Mucosa of rectum (tissue), 2 donors: ENCODE data around the gene DNAJC10.
"Not testable (repeated sequence)": the region's sequence is repeated elsewhere in the genome, so short reads cannot be mapped to it uniquely, and the experiment has no call there.

Experiments used
- H3K27ac ChIP-seq, 2 donors: one replicate each; pipeline ENCODE4 v1.7.0; 2013; ENCODE audit warnings: inconsistent platforms in 2 of 2, low read depth in 2 of 2, low read length in 2 of 2
- H3K27me3 ChIP-seq, 2 donors: one replicate each; pipeline ENCODE4 v1.7.0; 2013; ENCODE audit warnings: low read length in 2 of 2; ENCODE audit not compliant: control insufficient read depth in 2 of 2, insufficient read depth in 2 of 2
- H3K36me3 ChIP-seq, 2 donors: one replicate each; pipeline ENCODE4 v1.7.0; 2013; ENCODE audit warnings: low read length in 2 of 2; ENCODE audit not compliant: control insufficient read depth in 2 of 2, insufficient read depth in 2 of 2
- H3K4me1 ChIP-seq, 2 donors: one replicate each; pipeline ENCODE4 v1.7.0; 2013; ENCODE audit warnings: low read length in 2 of 2, mild to moderate bottlenecking in 1 of 2; ENCODE audit not compliant: control insufficient read depth in 2 of 2, insufficient read depth in 2 of 2
- H3K4me3 ChIP-seq, 2 donors: one replicate each; pipeline ENCODE4 v1.7.0; 2013; ENCODE audit warnings: low read length in 2 of 2
- H3K9ac ChIP-seq, 2 donors: one replicate each; pipeline ENCODE4 v1.7.0; 2013; ENCODE audit warnings: low read length in 2 of 2, low read depth in 1 of 2, mild to moderate bottlenecking in 1 of 2
- H3K9me3 ChIP-seq, 2 donors: one replicate each; pipeline ENCODE4 v1.7.0; 2013; ENCODE audit warnings: low read length in 2 of 2; ENCODE audit not compliant: control insufficient read depth in 2 of 2
- donor health status: healthy.
- donor health status: Normal muscosa, but diverticular disease.

DNAJC10 gene

DNA sequence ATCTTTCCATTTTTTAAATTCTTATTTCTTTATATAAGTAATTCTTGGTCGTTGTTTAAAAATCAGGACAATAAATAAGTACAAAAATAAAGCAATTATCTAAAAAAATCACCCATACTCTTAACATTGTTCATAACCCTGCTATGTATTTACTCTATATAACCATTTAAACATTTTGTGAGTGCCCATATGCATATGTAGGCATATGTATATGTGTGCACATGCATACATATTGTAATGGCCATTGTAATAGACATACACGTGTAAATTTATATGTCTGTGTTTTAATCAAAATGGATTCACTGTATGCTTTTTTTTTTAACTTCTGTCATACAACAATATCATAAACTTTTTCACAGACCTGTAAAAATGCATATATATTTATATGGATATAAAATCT is 25.6 kb downstream of the DNAJC10 start:
- no peak overlapping the region for H3K9ac ChIP-seq
- H3K27me3 ChIP-seq, result no peaks in the 10 kb centered on the region
- peaks cover 28 to 38% of the 10 kb centered on the region in 2 donors for H3K36me3 ChIP-seq
- no peaks in the 10 kb centered on the region for H3K4me1 ChIP-seq
- H3K27ac ChIP-seq, result no peak overlapping the region
- no peak overlapping the region for H3K4me3 ChIP-seq
- no peaks in the 10 kb centered on the region for H3K9me3 ChIP-seq

DNA sequence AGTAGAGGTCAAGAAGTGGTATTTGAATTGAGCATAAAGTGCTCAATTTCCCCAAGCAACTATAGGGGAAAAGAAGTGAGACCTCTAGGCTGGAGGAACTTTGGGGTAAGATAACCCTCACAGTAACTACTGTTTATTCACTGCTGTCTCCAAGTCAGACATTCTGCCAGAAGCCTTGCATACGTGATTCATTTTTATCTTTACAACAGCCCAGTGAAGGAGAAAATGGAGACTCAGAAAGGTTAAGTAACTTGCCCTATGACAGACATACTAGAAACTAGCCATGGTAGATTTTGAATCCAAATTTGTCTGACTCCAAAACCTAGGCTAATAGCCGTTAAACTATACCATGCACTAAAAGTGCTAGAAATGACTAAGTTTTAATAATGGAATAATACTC is 28.4 kb downstream of the DNAJC10 start:
- no peak overlapping the region for H3K4me3 ChIP-seq
- H3K9ac ChIP-seq, result no peak overlapping the region
- no peaks in the 10 kb centered on the region for H3K9me3 ChIP-seq
- H3K36me3 ChIP-seq, result peaks cover 21 to 30% of the 10 kb centered on the region in 2 donors
- no peak overlapping the region for H3K27ac ChIP-seq
- H3K4me1 ChIP-seq, result no peaks in the 10 kb centered on the region
- H3K27me3 ChIP-seq, result no peaks in the 10 kb centered on the region

DNA sequence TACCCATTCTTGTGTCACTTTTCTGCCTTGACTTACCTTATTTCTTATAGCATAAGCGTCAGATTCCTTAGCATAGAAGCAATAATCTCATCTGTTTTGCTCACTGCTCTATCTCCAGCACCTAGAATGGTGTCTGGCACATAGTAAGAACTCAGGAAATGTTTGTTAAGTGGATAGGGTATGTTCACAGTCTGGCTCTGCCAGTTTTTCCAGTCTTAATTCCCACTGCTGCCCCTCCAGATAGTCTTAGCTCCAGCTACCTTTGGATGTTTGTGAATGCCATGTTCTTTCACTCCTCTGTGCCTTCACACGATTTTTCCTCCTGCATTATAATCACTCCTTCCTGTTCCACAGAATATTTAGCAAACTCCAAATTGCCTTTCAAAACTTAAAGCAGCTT is 29.0 kb downstream of the DNAJC10 start:
- Histone ChIP-seq H3K4me3 (no peak overlapping the region), H3K36me3 (peaks cover 25 to 32% of the 10 kb centered on the region in 2 donors), H3K9ac (no peak overlapping the region)

DNA sequence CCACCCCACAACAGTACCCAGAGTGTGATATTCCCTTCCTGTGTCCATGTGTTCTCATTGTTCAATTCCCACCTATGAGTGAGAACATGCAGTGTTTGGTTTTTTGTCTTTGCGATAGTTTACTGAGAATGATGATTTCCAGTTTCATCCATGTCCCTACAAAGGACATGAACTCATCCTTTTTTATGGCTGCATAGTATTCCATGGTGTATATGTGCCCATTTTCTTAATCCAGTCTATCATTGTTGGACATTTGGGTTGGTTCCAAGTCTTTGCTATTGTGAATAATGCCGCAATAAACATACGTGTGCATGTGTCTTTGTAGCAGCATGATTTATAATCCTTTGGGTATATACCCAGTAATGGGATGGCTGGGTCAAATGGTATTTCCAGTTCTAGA is 29.8 kb downstream of the DNAJC10 start:
- not testable (repeated sequence) for H3K9me3 ChIP-seq, H3K27ac ChIP-seq, H3K4me3 ChIP-seq, H3K9ac ChIP-seq, H3K4me1 ChIP-seq, H3K27me3 ChIP-seq
- H3K36me3 ChIP-seq, result peaks cover 31 to 34% of the 10 kb centered on the region in 2 donors

More for the DNA sequence above, 29.0 kb downstream of the DNAJC10 start:
- H3K27me3 ChIP-seq, result no peaks in the 10 kb centered on the region
- no peaks in the 10 kb centered on the region for H3K4me1 ChIP-seq
- no peaks in the 10 kb centered on the region for H3K9me3 ChIP-seq
- H3K27ac ChIP-seq, result no peak overlapping the region

DNA sequence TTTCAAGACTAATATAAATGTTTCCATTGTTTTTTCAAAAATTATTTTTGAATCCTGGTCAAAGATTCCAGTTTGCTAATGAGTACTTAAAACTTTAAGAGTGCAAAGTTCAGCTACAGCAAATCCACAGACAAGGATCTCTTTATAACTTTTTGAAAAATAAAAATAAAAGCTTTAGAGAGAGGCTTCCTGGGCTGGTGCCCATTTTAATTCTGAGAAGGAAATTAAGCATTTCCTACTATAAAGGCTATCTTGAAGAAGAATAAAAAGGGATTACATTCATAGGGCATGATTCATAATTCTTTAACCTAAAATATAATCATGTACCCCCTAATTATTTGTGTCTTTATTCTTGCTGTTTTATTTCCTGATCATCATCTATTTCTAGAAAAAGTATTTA is 38.2 kb downstream of the DNAJC10 start:
- H3K27ac ChIP-seq, result no peak overlapping the region
- no peak overlapping the region for H3K4me3 ChIP-seq
- H3K4me1 ChIP-seq, result no peaks in the 10 kb centered on the region
- no peaks in the 10 kb centered on the region for H3K9me3 ChIP-seq
- H3K9ac ChIP-seq, result no peak overlapping the region
- H3K27me3 ChIP-seq, result no peaks in the 10 kb centered on the region
- H3K36me3 ChIP-seq, result peaks cover 29 to 46% of the 10 kb centered on the region in 2 donors

DNA sequence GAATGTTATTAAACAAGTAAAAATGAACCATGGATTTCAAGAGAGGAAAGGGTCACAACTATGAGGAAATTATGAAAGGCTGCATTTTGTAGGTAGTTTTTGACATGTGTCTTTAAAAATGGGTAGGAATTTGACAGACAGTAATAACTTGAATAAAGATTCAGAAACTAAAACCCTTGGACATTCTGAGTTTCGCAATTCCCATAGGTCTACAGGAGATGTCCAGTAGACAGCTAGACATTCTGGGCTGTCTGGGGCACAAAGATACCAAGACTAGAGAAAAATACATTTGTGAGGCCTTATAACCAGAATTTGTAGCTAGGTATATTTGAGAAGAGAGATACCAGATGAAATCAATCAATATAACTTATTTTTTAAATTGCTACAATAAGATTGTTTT is 42.3 kb downstream of the DNAJC10 start:
- no peak overlapping the region for H3K27ac ChIP-seq
- H3K27me3 ChIP-seq, result no peaks in the 10 kb centered on the region
- H3K4me3 ChIP-seq, result no peak overlapping the region
- no peaks in the 10 kb centered on the region for H3K4me1 ChIP-seq
- H3K9me3 ChIP-seq, result no peaks in the 10 kb centered on the region
- no peak overlapping the region for H3K9ac ChIP-seq
- peaks cover 44 to 56% of the 10 kb centered on the region in 2 donors for H3K36me3 ChIP-seq

DNA sequence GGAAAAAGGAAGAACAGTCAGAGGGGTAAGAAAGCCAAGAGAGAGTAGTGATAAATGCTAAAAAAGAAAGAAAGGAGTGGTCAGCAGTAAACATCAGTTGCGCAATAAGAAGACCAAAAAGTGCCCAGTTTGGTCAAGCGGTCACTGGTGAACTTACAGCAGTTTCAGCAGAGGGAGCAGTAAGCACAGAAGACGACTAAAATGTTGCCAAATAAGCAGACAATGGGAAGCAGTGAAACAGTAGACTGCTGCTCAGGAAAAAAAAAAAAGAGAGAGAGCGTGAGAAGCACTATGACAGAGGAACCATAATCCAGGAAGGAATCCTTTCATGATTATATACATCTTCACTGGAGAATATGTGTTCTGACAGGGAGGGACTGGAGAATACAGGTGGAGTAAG is 45.8 kb downstream of the DNAJC10 start:
- Histone ChIP-seq H3K9ac (no peak overlapping the region), H3K4me3 (no peak overlapping the region), H3K36me3 (peaks cover 42 to 45% of the 10 kb centered on the region in 2 donors), H3K27me3 (no peaks in the 10 kb centered on the region), H3K4me1 (no peaks in the 10 kb centered on the region), H3K9me3 (no peaks in the 10 kb centered on the region), H3K27ac (no peak overlapping the region)

DNA sequence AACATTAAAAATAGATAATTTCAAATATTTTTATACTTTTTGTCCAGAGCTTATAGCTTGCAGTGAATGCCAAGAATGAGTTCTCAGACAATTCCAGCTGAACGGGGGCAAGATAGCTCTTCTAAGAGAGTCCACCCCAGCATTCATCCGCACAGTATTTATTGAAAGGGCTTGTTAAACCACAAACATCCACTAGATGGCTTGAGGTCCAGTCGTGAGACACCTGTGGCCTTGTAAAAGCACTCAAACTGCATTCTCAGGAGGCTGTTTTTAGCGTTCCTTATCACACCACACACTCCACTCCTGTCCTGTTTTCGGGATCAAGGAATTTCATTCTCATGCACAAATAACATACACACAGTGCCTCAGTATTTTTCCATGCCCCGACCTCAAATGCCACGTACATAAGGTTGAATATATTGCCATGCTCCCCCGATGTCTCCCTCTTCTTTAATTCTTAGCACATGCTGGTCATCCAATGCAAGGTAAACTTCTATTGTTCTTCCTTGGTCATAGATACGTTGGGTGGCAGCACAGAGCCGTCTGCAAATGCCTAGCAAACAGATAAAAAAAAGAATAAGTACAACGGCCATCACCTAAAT is 47.4 kb downstream of the DNAJC10 start:
- Histone ChIP-seq H3K9ac (no peak overlapping the region), H3K4me1 (no peaks in the 10 kb centered on the region), H3K27ac (no peak overlapping the region), H3K4me3 (no peak overlapping the region), H3K9me3 (no peaks in the 10 kb centered on the region), H3K27me3 (no peaks in the 10 kb centered on the region), H3K36me3 (peaks cover 34% of the 10 kb centered on the region in 2 donors)

DNA sequence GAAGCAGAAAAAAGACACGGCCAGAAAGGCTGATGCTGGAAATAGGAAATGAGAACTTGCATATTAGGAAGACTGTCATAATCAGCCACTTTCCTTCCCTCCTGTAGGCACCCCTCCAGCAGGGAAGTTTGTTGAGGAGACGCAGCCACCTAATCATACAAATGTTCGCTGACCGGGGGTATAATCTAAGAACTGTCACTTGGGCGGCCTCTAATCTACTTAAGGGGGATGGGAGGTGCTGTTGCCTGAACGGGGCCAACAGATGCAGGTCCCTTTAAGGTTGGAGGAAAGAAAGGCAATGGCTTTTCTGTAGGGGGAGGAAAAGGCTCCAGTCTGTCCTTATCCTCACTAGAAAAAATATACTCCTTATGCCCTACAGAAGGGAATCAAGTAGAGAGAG is 50.6 kb downstream of the DNAJC10 start:
- no peaks in the 10 kb centered on the region for H3K4me1 ChIP-seq
- H3K9ac ChIP-seq, result no peak overlapping the region
- H3K27me3 ChIP-seq, result no peaks in the 10 kb centered on the region
- H3K4me3 ChIP-seq, result no peak overlapping the region
- H3K9me3 ChIP-seq, result no peaks in the 10 kb centered on the region
- no peak overlapping the region for H3K27ac ChIP-seq
- H3K36me3 ChIP-seq, result peaks cover 23 to 24% of the 10 kb centered on the region in 2 donors

DNA sequence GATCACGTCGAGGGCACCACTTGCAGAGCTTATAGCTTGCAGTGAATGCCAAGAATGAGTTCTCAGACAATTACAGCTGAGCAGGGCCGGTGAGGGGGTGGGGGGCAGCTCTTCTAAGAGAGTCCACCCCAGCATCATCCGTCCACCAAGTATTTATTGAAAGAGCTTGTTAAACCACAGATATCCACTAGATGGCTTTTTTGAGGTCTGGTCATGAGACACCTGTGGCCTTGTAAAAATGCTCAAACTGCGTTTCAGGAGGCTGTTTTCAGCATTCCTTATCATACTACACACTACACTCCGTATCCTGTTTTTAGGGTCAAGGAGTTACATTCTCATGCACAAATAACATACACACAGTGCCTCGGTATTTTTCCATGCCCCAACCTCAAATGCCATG is 51.5 kb downstream of the DNAJC10 start:
- no peaks in the 10 kb centered on the region for H3K9me3 ChIP-seq
- no peak overlapping the region for H3K27ac ChIP-seq
- H3K27me3 ChIP-seq, result no peaks in the 10 kb centered on the region
- no peak overlapping the region for H3K4me3 ChIP-seq
- no peaks in the 10 kb centered on the region for H3K4me1 ChIP-seq
- H3K36me3 ChIP-seq, result peaks cover 15 to 16% of the 10 kb centered on the region in 2 donors
- no peak overlapping the region for H3K9ac ChIP-seq

DNA sequence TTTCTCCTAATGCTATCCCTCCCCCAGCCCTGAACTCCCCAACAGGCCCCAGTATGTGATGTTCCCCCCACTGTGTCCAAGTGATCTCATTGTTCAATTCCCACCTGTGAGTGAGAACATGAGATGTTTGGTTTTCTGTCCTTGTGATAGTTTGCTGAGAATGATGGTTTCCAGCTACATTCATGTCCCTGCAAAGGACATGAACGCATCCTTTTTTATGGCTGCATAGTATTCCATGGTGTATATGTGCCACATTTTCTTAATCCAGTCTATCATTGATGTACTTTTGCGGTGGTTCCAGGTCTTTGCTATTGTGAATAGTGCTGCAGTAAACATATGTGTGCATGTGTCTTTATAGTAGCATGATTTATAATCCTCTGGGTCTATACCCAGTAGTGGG is 52.9 kb downstream of the DNAJC10 start:
- not testable (repeated sequence) for H3K9me3 ChIP-seq, H3K27me3 ChIP-seq, H3K9ac ChIP-seq, H3K4me3 ChIP-seq, H3K4me1 ChIP-seq, H3K27ac ChIP-seq
- peaks cover 7 to 11% of the 10 kb centered on the region in 2 donors for H3K36me3 ChIP-seq
